HL-60/S4 (cell line): ENCODE results near the gene SPTB.

Source experiments
- in situ Hi-C: fragments of 300-500 bp; cut with MboI; formaldehyde crosslinking; loops from 2 replicates; pipeline ENCODE4 v1.14.3; 2022; ENCODE audit warnings: low sequenced_read_pairs

SPTB gene

GRCh38 chr14:64758025-64758521 lies 121.6 kb downstream of the SPTB start:
- in situ Hi-C loops = loop anchor here (10.0 kb wide), 1 partner anchor 83 kb away; no protein-coding TSS in a partner anchor

GRCh38 chr14:64757601-64758000 lies 122.1 kb downstream of the SPTB start:
- in situ Hi-C loops = loop anchor here (10.0 kb wide), 1 partner anchor 83 kb away; no protein-coding TSS in a partner anchor

- in situ Hi-C loops = loop anchor here (10.0 kb wide), 1 partner anchor 82 kb away; no protein-coding TSS in a partner anchor
These were observed 123.0 kb downstream of the SPTB start for GRCh38 chr14:64756712-64757111.

- in situ Hi-C loops = loop anchor here (10.0 kb wide), 1 partner anchor 81 kb away; no protein-coding TSS in a partner anchor
These were observed 123.9 kb downstream of the SPTB start for GRCh38 chr14:64755781-64756221.

GRCh38 chr14:64754685-64755084 lies 125.0 kb downstream of the SPTB start:
- in situ Hi-C loops = loop anchor here (10.0 kb wide), 1 partner anchor 80 kb away; no protein-coding TSS in a partner anchor

GRCh38 chr14:64753999-64754398 lies 125.7 kb downstream of the SPTB start:
- in situ Hi-C loops = loop anchor here (10.0 kb wide), 1 partner anchor 79 kb away; no protein-coding TSS in a partner anchor

GRCh38 chr14:64753374-64753773 lies 126.3 kb downstream of the SPTB start:
- in situ Hi-C loops = loop anchor here (10.0 kb wide), 1 partner anchor 79 kb away; no protein-coding TSS in a partner anchor

- in situ Hi-C loops = loop anchor here (10.0 kb wide), 1 partner anchor 78 kb away; no protein-coding TSS in a partner anchor
These were observed 126.8 kb downstream of the SPTB start for GRCh38 chr14:64752909-64753308.

GRCh38 chr14:64748995-64749714 lies 130.6 kb downstream of the SPTB start:
- in situ Hi-C loops = no loop called here

GRCh38 chr14:64748521-64748920 lies 131.2 kb downstream of the SPTB start:
- in situ Hi-C loops = no loop called here

- in situ Hi-C loops = no loop called here
These were observed 132.4 kb downstream of the SPTB start for GRCh38 chr14:64747327-64747726.

GRCh38 chr14:64746298-64747250 lies 133.1 kb downstream of the SPTB start:
- in situ Hi-C loops = no loop called here

GRCh38 chr14:64745511-64746091 lies 134.1 kb downstream of the SPTB start:
- in situ Hi-C loops = no loop called here

- in situ Hi-C loops = no loop called here
These were observed 136.6 kb downstream of the SPTB start for GRCh38 chr14:64743061-64743460.

GRCh38 chr14:64741961-64742360 lies 137.7 kb downstream of the SPTB start:
- in situ Hi-C loops = no loop called here

- in situ Hi-C loops = no loop called here
These were observed 138.5 kb downstream of the SPTB start for GRCh38 chr14:64741200-64741599.

GRCh38 chr14:64738281-64738804 lies 141.4 kb downstream of the SPTB start:
- in situ Hi-C loops = no loop called here

GRCh38 chr14:64737391-64738280 lies 142.1 kb downstream of the SPTB start:
- in situ Hi-C loops = no loop called here
